ENCODE results near the gene SLC18B1. TPM values are rescaled to one million over a fixed set of nuclear protein-coding genes. Genes with fewer than 3 reads are reported as not detected.
A peak's percentile ranks its signal among the peaks of the same experiment; 100 is the strongest.

SLC18B1 gene
- polyA plus RNA-seq, 3 donors = 10.3 to 36.6 (median 24.8) TPM

DNA sequence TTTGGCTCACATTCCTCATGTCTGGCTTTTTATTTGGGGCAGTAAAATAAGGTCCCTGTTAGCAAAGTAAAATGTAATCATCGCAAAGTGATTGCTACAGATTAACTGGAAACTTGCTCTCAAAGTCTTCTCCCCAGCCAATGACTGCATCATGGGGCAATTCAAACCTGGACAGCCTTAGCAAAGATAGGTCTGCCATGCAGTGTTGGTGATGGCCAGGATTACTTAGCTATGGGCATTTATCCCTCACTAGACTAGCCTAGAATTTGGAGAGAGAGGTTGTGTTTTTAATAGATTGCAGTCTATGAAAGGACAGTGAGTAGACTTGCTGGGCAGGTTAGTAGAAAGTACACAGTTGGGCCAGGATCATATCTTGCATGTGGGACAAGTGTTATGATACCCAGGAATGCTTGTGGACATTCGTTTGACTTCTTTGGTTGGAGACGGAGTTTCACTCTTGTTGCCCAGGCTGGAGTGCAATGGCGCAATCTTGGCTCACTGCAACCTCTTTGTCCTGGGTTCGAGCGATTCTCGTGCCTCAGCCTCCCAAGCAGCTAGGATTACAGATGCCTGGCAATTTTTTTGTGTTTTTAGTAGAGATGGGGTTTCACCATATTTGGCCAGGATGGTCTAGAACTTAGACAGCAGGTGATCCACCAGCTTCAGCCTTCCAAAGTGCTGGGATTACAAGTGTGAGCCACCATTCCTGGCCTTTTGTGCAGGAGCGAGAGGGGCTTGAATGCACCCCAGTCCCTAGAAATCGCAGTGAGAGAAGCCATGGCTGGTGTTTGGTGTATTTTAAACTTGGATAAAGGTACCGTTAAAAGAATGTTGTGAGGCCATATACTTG is 19.3 kb upstream of the SLC18B1 start:
- H4K20me1 ChIP-seq (ENCODE audit: insufficient read depth, low read length) = peaks cover 54% of the 10 kb centered on the region
- H3K27me3 ChIP-seq (ENCODE audit: control insufficient read depth in 2 of 2, insufficient read depth in 2 of 2, low read length in 2 of 2) = no peaks in the 10 kb centered on the region
- DNase-seq = no peak
- no peak overlapping the region for H3K4me3 ChIP-seq (replicated peaks in 1 of 3; ENCODE audit: low read depth in 2 of 3, low read length in 3 of 3)
- H3K9ac ChIP-seq (ENCODE audit: insufficient read depth, low read length, poor library complexity, severe bottlenecking) = no peak overlapping the region
- no peaks in the 10 kb centered on the region for H3K9me3 ChIP-seq (replicated peaks in 1 of 2; ENCODE audit: control insufficient read depth in 1 of 2, insufficient read depth in 1 of 2, low read length in 2 of 2)
- H3K36me3 ChIP-seq (replicated peaks in 1 of 2; ENCODE audit: control insufficient read depth in 1 of 2, insufficient read depth in 2 of 2, low read length in 2 of 2) = peaks cover 31 to 47% of the 10 kb centered on the region in 2 donors
- Mint-ChIP-seq H3K36me3 (peaks cover 42 to 44% of the 10 kb centered on the region in 2 donors), H3K4me1 (peaks cover 22% of the 10 kb centered on the region), H3K9me3 (peaks cover 0 to 3% (median 0%) of the 10 kb centered on the region in 7 donors), H3K27ac (peak overlapping the region in 4 of 7 donors; percentile 46 to 68 (median 53)), H3K4me3 (no peak overlapping the region), H3K27me3 (ENCODE audit: low read depth in 3 of 3) (peaks cover 0 to 2% (median 0%) of the 10 kb centered on the region in 3 donors)
- intact Hi-C loops (cut with micrococcal nuclease) = no loop called here
- 92% methylated on average over 9 of the region's 10 CpGs for WGBS (ENCODE audit: insufficient coverage)
- H3K79me2 ChIP-seq (ENCODE audit: insufficient read depth, low read length) = peaks cover 31% of the 10 kb centered on the region
- H3K4me2 ChIP-seq (replicated peaks; ENCODE audit: extremely low read depth, low read length, poor library complexity, severe bottlenecking) = no peak overlapping the region
- peaks cover 17 to 20% of the 10 kb centered on the region in 2 donors for H3K4me1 ChIP-seq (ENCODE audit: control insufficient read depth in 1 of 2, insufficient read depth in 2 of 2, low read length in 2 of 2)
- TF ChIP-seq CTCF (IDR thresholded peaks at IDR 0.05) = no peak
- no peak overlapping the region for H2AFZ ChIP-seq (ENCODE audit: insufficient read depth, low read depth, low read length, poor library complexity, severe bottlenecking)
- no peak overlapping the region for H3K27ac ChIP-seq (ENCODE audit: low read depth in 1 of 2, low read length in 2 of 2)

DNA sequence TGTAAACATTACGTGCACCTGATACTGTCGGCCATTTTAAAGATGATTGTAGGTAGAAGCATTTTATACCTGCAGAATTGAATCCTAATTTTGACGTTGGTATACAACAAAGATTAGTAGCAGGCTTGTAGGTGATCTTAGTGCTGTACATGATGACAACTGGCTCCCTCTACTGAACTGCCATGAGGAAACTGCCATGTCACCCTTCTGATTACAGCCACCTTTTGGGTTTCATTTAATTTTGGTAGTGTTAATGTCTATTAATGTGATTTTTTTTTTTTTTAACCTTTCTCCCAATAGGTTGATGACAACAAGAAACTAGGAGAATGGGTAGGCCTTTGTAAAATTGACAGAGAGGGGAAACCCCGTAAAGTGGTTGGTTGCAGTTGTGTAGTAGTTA is 18.2 kb upstream of the SLC18B1 start:
- DNase-seq = no peak
- Histone ChIP-seq H3K27ac (ENCODE audit: low read depth in 1 of 2, low read length in 2 of 2) (no peak overlapping the region), H3K4me3 (replicated peaks in 1 of 3; ENCODE audit: low read depth in 2 of 3, low read length in 3 of 3) (no peak overlapping the region), H3K9ac (ENCODE audit: insufficient read depth, low read length, poor library complexity, severe bottlenecking) (no peak overlapping the region), H2AFZ (ENCODE audit: insufficient read depth, low read depth, low read length, poor library complexity, severe bottlenecking) (no peak overlapping the region), H3K79me2 (ENCODE audit: insufficient read depth, low read length) (peaks cover 31% of the 10 kb centered on the region), H4K20me1 (ENCODE audit: insufficient read depth, low read length) (peaks cover 54% of the 10 kb centered on the region), H3K36me3 (replicated peaks in 1 of 2; ENCODE audit: control insufficient read depth in 1 of 2, insufficient read depth in 2 of 2, low read length in 2 of 2) (peaks cover 31 to 47% of the 10 kb centered on the region in 2 donors), H3K4me1 (ENCODE audit: control insufficient read depth in 1 of 2, insufficient read depth in 2 of 2, low read length in 2 of 2) (peaks cover 22 to 26% of the 10 kb centered on the region in 2 donors), H3K27me3 (ENCODE audit: control insufficient read depth in 2 of 2, insufficient read depth in 2 of 2, low read length in 2 of 2) (no peaks in the 10 kb centered on the region), H3K9me3 (replicated peaks in 1 of 2; ENCODE audit: control insufficient read depth in 1 of 2, insufficient read depth in 1 of 2, low read length in 2 of 2) (no peaks in the 10 kb centered on the region), H3K4me2 (replicated peaks; ENCODE audit: extremely low read depth, low read length, poor library complexity, severe bottlenecking) (no peak overlapping the region)
- peaks cover 28% of the 10 kb centered on the region for H3K4me1 Mint-ChIP-seq
- WGBS (ENCODE audit: insufficient coverage) = 82% methylated on average over 2 of the region's 4 CpGs
- H3K4me3 Mint-ChIP-seq = no peak overlapping the region
- peaks cover 0 to 2% (median 0%) of the 10 kb centered on the region in 3 donors for H3K27me3 Mint-ChIP-seq (ENCODE audit: low read depth in 3 of 3)
- TF ChIP-seq CTCF (IDR thresholded peaks at IDR 0.05) = no peak
- peak overlapping the region in 1 of 7 donors; percentile 3 for H3K27ac Mint-ChIP-seq
- peaks cover 0 to 3% (median 0%) of the 10 kb centered on the region in 7 donors for H3K9me3 Mint-ChIP-seq
- H3K36me3 Mint-ChIP-seq = peaks cover 42 to 44% of the 10 kb centered on the region in 2 donors
- intact Hi-C loops (cut with micrococcal nuclease) = no loop called here

Data from CD14-positive monocyte (primary cell).